Measurements from ENCODE around the gene LNP1.

GRCh38 chr3:100419406-100419805 is 18.1 kb downstream of the LNP1 start:
- TF ChIP-seq CTCF (IDR thresholded peaks at IDR 0.05) (no peak), POLR2A (IDR thresholded peaks at IDR 0.05) (no peak)
